NCI-H2196 treated with DMSO at 0.1 percent for 48 hours (cell line): Measurements from ENCODE around the gene GJA4.
"Not testable (repeated sequence)": the region's sequence is repeated elsewhere in the genome, so short reads cannot be mapped to it uniquely, and the experiment has no call there.

Experiments used
- DNase-seq: peaks from one replicate; lab custom pipeline; 2025; ENCODE audit not compliant: unreplicated experiment; lab: John Stamatoyannopoulos, UW

The GJA4 gene

DNA sequence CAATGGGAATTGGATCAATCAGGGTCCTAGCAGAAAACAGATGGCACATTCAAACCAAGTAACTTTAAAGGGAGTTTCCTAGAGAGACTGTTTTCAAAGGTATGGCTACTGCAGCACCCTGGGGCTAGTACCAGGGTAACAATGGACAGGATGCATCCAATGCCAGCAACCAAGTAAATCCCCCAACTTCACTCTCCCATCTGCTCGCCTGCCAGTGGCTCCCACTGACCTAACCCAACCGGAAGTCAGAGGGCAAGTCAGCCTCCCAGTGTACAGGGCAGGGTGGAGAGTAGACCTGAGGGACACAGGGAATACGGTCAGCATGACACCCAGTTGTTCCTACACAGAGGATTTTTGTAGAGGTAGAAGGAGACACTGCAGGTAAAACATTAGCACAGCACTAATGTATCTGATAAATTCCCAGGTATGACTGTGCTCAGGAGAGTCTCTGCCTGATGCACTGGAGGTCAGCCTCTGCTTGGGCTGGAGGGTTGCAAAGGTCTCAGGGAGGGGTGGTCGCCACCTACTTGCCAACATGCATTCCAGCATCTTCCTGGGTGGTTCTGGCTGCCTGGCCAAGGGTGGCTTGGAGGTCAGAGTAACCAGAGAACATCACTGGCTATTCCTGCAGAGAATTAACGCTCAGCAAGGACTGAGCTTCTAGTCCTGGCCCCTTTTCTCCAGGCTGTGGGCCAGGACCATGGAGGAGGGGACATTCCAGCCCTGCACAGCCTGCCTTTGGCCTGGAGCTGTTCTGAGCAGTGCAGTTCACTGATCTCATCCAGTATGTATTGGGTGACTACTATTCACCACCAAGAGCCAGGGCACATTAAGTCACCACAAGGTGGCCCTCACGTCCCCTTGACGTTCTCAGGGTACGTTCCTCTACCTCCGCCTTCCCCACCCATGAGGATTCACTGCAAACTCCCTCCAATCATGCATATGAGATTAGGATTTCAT, 5.1 kb upstream of the GJA4 start:
- DNase-seq, result no peak

DNA sequence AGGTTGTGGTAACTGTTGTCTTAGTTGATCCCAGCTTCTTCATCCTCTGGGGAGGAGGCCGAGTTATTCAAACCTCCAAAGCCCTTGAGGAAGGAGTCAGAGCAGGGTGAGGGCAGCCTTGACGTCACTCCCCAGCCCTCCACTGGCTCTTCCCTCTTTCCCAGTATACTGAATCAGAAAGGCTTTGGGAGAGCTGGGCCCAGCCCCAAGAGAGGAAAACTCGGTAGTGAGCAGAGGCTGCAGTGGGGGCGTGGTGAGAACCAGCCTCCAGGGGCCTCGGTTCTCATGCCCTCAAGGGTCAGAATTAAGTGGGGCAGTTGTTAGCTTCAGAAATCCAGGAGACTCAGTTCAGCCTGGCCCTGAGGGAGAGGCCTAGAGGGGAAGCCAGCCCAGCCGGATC, 1.8 kb upstream of the GJA4 start:
- no peak for DNase-seq

GRCh38 chr1:34792424-34792823, 375 bp upstream of the GJA4 start:
- DNase-seq, result no peak

DNA sequence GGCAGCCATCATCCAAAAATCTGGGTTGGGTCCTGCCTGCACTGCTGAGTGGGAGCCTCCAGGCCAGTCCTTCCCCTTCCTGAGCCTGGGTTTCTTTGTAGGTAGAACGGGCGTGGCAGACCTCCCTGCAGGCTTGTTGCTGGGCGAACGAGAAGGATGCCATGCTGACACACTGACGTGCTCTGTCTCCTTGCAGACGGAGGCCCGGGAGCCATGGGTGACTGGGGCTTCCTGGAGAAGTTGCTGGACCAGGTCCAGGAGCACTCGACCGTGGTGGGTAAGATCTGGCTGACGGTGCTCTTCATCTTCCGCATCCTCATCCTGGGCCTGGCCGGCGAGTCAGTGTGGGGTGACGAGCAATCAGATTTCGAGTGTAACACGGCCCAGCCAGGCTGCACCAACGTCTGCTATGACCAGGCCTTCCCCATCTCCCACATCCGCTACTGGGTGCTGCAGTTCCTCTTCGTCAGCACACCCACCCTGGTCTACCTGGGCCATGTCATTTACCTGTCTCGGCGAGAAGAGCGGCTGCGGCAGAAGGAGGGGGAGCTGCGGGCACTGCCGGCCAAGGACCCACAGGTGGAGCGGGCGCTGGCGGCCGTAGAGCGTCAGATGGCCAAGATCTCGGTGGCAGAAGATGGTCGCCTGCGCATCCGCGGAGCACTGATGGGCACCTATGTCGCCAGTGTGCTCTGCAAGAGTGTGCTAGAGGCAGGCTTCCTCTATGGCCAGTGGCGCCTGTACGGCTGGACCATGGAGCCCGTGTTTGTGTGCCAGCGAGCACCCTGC, 1.4 kb downstream of the GJA4 start:
- DNase-seq, result no peak

GRCh38 chr1:34794790-34795180, 2.0 kb downstream of the GJA4 start:
- no peak for DNase-seq

- no peak for DNase-seq
These were observed 3.1 kb downstream of the GJA4 start for GRCh38 chr1:34795916-34796315.

DNA sequence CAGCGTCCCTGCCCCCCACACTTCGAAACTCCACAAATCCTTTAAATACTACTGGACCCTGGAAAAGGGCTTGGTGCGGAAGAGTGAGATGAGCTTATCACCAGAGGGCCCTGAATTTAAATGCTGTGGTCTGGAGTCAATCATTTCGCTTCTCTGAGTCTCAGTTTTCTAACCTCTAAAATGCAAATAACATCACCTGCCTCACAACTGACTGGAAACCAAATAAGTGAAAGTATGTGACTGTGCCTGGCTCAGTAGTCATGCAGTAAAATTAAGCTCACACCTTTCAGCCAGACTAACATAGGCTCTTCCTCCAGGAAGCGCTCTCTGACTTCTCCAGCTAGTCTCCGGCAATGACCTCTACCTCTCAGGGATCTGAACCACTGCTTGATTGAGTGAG, 4.2 kb downstream of the GJA4 start:
- no peak for DNase-seq

DNA sequence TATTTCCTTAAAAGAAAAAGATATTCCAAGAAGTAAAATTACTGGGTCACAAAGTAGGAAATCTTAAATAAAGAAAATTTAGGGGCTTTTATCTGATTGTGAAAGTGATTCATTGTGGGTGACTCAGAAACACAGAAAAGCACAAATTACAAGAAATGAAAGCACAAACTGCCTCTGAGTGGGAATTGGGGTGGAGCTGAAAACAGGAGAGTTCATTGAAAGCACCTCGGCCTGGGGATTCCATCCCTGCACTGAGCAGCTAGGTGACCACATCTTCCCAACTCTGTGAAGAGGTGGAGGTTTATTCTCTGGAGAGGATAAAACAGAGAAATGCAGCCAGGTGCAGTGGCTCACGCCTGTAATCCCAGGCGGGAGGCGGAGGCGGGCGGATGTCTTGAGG, 7.4 kb downstream of the GJA4 start:
- no peak for DNase-seq

DNA sequence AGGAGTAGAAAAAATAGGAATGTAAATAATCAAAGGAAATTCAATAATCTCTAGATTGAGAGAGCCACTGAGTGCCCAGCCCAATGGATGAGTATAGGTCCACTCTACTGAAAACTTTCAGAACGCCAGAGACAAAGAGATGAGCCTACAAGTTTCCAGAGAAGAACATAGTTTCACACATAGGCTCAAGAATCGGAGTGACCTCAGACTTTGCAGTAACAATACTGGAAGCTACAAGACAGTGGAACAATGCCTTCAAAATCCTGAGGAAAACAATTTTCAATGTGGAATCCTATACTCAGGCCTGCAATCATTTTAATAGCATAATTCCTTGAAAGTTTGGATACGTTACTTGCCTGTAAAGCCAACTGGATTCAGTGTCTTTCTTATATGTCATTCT, 11.0 kb downstream of the GJA4 start:
- no peak for DNase-seq

DNA sequence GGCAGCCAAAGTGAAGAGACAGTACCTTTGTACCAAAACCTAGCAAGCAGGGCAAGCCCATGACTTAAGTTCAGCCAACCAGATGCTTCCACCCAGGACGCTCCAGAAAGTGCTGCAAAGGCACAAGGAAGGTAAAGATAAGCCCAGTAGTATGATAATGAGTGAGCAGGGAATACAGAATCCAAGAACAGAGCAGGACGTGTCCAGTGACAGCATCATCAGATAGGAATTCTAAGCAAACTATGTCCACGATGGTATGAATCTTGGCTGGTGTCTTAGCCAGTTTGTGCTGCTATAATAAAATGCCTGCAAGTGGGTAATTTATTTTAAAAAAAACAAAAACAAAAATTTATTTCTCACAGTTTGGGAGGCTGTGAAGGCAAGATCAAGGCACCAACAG, 13.6 kb downstream of the GJA4 start:
- no peak for DNase-seq

DNA sequence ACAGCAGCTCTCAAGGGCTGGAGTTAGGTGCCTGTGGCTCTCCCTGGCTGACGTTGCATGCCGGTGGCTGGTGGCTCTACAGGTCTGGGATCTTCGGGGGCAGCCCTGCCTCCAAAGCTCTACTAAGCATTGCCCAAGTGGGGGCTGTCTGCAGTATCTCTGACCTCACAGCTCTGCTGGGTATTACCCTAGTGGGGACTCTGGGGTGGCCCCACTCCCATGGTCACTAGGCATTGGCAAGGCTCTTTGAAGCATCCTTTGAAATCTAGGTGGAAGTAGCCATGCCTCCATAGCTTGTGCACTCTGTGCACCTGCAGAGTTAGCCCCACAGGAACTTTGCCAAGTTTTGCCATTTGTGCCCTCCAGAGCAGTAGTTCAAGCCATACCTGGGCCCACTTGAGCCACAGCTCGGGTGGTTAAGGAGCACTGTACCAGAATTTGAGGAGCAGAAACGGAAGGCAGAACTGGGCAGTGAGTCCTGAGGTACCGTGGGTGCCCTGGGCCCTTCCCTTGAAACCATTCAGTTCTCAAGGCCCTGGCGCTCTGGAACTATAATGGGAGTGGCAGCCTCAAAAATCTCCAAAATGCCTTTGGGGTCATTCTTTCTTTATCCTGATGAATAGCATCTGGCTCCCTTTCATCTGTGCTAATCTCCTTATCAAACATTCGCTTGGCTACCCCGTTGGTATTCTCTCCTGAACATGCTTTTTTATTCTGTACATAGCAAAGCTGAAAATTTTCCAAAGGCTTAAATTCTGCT, 15.4 kb downstream of the GJA4 start:
- DNase-seq, result no peak

DNA sequence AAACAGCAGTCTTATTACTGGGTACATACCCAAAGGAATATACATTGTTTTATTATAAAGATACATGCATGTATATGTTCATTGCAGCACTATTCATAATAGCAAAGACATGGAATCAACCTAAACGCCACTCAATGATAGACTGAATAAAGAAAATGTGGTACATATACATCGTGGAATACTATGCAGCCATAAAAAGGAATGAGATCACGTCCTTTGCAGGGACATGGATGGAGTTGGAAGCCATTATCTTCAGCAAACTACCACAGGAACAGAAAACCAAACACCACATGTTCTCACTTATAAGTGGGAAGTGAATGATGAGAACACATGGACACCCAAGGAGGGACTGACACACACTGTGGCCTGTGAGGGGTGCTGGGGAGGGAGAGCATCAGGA, 18.0 kb downstream of the GJA4 start:
- not testable (repeated sequence) for DNase-seq

GRCh38 chr1:34816332-34816731, 23.5 kb downstream of the GJA4 start:
- DNase-seq, result no peak

DNA sequence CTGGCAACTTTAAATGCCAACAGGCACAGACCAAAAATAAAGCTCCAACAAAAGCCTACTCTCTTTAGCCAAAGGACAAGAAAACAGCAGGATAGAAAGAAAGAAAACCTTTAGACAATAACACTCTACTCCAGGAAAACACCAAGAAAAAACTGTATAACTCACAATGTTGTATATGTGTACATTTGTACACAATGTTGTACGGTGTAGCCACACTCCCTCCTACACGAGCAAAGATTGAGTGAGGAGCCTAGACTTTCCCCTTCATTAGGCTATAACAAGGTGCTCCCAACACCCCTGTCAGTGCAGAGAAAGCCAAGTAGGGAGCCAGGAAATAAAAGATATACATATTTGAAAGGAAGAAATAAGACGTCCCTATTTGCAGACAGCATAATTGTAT, 24.0 kb downstream of the GJA4 start:
- no peak for DNase-seq

- DNase-seq, result not testable (repeated sequence)
These were observed 26.1 kb downstream of the GJA4 start for GRCh38 chr1:34818862-34819261.

DNA sequence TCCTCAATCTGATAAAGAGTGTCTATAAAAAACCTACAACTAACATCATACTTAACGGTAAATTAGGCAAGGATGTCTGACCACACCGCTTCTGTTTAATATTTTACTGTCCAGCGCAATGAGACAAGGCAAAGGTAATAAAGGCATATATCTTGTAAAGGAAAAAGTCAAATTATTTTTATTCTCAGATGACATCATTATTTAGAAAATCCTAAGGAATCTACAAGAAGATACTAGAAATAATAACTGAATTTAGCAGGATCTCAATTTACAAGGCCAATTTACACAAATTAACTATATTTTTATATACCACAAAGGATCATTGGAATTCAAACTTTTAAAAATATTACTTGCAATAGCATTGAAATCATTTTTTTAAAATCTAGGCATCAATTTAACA, 29.4 kb downstream of the GJA4 start:
- no peak for DNase-seq

- DNase-seq, result no peak
These were observed 32.1 kb downstream of the GJA4 start for GRCh38 chr1:34824817-34825454.

DNA sequence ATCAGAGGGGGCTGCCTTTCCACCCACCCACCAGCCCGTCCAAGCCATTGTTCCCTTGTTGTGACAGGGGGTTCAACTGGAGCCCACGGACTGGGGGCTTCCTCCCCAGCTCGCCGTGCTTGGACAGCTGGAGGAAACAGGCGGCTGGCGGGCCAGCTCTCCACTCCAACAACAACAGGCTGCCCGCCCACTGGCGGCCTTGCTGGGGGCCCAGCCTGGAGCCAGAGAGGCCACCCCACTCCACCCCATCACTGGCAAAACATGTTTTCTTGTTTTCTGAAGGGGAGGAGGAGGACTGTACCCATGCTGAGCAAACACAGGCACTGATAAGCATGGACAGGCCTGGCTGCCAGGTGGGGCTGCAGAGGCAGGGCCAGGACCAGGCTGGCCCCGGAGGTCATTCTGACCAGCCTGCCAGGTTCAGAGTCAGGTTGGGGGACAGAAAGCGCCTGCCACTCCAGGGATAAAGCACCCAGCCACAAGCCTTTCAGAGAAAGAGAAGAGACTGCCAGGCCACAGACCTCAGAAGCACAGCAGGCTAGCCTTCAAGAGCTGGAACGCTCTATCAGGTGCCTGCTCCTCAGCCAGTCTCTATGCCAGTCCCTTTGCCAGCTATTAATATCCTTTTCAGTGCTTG, 32.8 kb downstream of the GJA4 start:
- no peak for DNase-seq

DNA sequence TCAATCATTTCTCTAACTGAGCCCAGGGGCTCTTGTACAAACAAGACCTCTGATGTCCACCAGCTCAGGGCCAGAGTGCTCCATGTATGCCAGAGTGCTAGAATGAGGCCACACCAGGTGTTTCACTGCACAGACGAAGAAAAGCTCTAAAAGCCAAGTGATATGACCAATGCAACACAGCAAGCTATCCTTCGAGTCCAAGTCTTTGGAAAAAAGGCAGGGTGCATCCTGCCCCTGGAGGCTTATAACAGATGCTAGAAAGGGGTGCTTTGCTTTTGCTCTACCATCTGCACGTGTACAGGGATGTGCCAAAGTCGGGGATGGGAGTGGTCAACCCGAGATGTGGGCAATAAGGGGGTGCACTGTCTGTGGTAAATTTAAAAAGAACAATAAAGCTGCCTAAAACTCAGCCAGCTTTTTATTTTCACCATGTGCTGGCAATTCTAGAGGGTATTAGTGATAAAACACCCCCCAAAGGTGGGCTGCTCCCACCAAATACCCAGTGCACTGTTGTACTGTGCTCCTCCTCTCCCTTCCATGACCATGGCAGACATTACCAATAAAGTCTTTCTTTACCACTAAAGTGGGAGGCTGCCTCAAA, 34.6 kb downstream of the GJA4 start:
- DNase-seq, result no peak

DNA sequence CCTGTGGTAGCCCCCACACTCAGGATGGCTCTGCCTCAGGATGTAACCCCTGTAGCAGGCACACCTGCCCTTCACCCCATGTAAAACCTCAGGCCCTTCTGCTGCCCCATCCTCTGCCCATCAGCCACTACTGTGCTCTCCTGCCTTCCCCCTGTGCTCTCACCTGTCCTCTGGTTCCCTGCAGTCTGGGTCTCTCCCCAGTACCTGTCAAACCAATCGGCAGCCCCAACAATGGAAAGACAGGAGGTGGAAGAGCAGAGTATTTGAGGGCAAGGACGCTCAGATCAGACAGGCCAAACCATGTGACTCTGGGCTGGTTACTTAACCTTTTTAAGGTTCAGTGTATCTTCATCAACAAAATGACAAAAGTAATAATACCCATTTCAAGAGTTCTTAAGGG, 35.8 kb downstream of the GJA4 start:
- DNase-seq, result no peak
